Ovary (tissue), 9 donors: ENCODE measurements around the gene GPR68. TPM values are rescaled to one million over a fixed set of nuclear protein-coding genes. Genes with fewer than 3 reads are reported as not detected.

ENCODE experiments used
- DNase-seq, 5 donors: peaks; one replicate each; pipeline ENCODE4 v3.0.0-alpha.2; 2019 to 2020
- H3K27ac ChIP-seq, 2 donors: fragments of 200-600 bp; one replicate each; pipeline versions ENCODE4 v1.5.1 to v1.8.0; 2019 to 2022
- H3K27me3 ChIP-seq: fragments of 200-600 bp; one replicate; pipeline ENCODE4 v1.8.0; 2022
- H3K36me3 ChIP-seq: fragments of 200-600 bp; sonication (generic); one replicate; pipeline ENCODE4 v1.5.1; 2019
- H3K4me1 ChIP-seq: one replicate; pipeline ENCODE4 v1.8.1; 2013; ENCODE audit warnings: mild to moderate bottlenecking, moderate library complexity; ENCODE audit not compliant: insufficient read depth
- H3K4me3 ChIP-seq: fragments of 200-600 bp; sonication (generic); one replicate; pipeline ENCODE4 v1.5.1; 2017
- H3K9me3 ChIP-seq, 2 donors: fragments of 200-600 bp in 1 of 2; sonication (generic) in 1 of 2; one replicate each; pipeline versions ENCODE4 v1.5.1 to v1.8.1; 2013 to 2019; ENCODE audit warnings: mild to moderate bottlenecking in 1 of 2, moderate library complexity in 1 of 2
- EP300 ChIP-seq: sonication (generic); formaldehyde crosslinking; IDR thresholded peaks from one replicate; pipeline ENCODE4 v1.6.1; 2017; ENCODE audit warnings: antibody characterized with exemption
- POLR2A ChIP-seq: fragments of 450-650 bp; IDR thresholded peaks from one replicate; pipeline ENCODE4 v1.6.1; 2017; ENCODE audit warnings: antibody characterized with exemption, mild to moderate bottlenecking, moderate library complexity
- WGBS, 3 donors: extraction: QIAGEN DNeasy Blood & Tissue Kit in 1 of 3; methylation state at CpG; one replicate each; pipeline versions ENCODE4 v1.1.5 to v1.1.7; 2013 to 2017; 5-methylcytosine and 5-hydroxymethylcytosine counted together
- intact Hi-C, 4 donors: fragments of 100-400 bp; cut with DNase I; formaldehyde crosslinking; loops; one replicate each; pipeline versions ENCODE4 v1.11.0 to v1.15.1; 2022 to 2023
- polyA plus RNA-seq, 2 donors: library from polyadenylated mRNA; stranded (reverse); fragments of 200-250 nt in 1 of 2; fragments of 350-450 nt in 1 of 2; fragmentation: Illumina TruSeq in 1 of 2; extraction: RNeasy Lipid Tissue Mini Kit (QIAGEN cat#74804) in 1 of 2; gene quantifications; one replicate each; pipeline ENCODE4 v1.2.3, GENCODE V29; 2013 to 2014
- total RNA-seq, 7 donors: library from RNA; depleted of rRNA in 2 of 7; stranded (reverse); fragments of >200 nt in 2 of 7; fragmentation: NEBNext Ultra II Directional in 3 of 7; extraction: Animal tissue kit (Norgen Biotek cat#: 25700) in 3 of 7; gene quantifications; one replicate each; pipeline versions ENCODE4 v1.1.0 to v1.2.4, GENCODE V29; 2016 to 2023
- TF ChIP-seq, protein P1 (sequence below), 3 donors: fragments of 450-650 bp in 2 of 3; fragments of 200-600 bp in 1 of 3; IDR thresholded peaks; one replicate each; pipeline versions ENCODE4 v1.5.1 to v1.8.0; 2016 to 2022; ENCODE audit warnings: antibody characterized with exemption in 3 of 3, mild to moderate bottlenecking in 1 of 3
- donor health status: DM: no; HTN: no; CAD: no; lungs with moderate emphysema.
- donor health status: DM: no; HTN: no; CAD: no.
- donor health status: Bipolar disorder and iron deficiency.
- donor health status: DM: yes; HTN: yes; CAD: no.
- donor health status: DM: no; HTN: no; CAD: no.
- donor health status: DM: yes; HTN: yes; CAD: no.

GPR68 gene
- total and polyA plus RNA-seq, 9 donors, result 0.17 to 0.57 (median 0.36) TPM; not detected in 1

DNA sequence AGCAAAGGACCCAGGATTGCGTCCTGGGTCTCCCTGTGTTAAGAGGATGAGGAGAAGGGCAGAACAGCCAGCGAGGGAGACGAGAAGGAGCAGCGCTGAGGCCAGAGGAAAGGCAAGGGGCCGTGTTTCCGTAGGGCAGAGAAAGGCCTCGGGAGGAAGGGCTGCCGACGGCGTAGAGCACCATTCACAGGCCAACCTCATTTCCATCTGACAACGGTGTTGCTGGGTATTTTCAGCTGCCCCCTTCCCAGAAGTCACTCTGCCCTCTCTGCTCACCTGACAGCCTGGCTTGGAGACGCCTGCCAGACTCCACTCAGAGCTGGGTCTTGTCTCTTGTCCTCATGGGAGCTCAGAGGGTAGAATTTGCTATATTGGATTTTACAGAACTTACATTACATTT is 51.4 kb downstream of the GPR68 start:
- intact Hi-C loops, result loop anchor here in 1 of 4 donors (5.0 kb wide), 1 partner anchor 94 kb away; no protein-coding TSS in a partner anchor
- DNase-seq, result no peak
- no peaks in the 10 kb centered on the region for H3K4me1 ChIP-seq
- H3K4me3 ChIP-seq, result no peak overlapping the region
- TF ChIP-seq POLR2A (no peak), EP300 (no peak)
- TF ChIP-seq, protein P1, sequence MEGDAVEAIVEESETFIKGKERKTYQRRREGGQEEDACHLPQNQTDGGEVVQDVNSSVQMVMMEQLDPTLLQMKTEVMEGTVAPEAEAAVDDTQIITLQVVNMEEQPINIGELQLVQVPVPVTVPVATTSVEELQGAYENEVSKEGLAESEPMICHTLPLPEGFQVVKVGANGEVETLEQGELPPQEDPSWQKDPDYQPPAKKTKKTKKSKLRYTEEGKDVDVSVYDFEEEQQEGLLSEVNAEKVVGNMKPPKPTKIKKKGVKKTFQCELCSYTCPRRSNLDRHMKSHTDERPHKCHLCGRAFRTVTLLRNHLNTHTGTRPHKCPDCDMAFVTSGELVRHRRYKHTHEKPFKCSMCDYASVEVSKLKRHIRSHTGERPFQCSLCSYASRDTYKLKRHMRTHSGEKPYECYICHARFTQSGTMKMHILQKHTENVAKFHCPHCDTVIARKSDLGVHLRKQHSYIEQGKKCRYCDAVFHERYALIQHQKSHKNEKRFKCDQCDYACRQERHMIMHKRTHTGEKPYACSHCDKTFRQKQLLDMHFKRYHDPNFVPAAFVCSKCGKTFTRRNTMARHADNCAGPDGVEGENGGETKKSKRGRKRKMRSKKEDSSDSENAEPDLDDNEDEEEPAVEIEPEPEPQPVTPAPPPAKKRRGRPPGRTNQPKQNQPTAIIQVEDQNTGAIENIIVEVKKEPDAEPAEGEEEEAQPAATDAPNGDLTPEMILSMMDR (IDR thresholded peaks at IDR 0.05), result no peak
- H3K27me3 ChIP-seq, result no peaks in the 10 kb centered on the region
- 80 to 96% (median 87%) methylated on average over 12 of the region's 12 CpGs for WGBS, 3 donors
- no peak overlapping the region for H3K27ac ChIP-seq
- H3K36me3 ChIP-seq, result no peaks in the 10 kb centered on the region
- no peaks in the 10 kb centered on the region for H3K9me3 ChIP-seq

DNA sequence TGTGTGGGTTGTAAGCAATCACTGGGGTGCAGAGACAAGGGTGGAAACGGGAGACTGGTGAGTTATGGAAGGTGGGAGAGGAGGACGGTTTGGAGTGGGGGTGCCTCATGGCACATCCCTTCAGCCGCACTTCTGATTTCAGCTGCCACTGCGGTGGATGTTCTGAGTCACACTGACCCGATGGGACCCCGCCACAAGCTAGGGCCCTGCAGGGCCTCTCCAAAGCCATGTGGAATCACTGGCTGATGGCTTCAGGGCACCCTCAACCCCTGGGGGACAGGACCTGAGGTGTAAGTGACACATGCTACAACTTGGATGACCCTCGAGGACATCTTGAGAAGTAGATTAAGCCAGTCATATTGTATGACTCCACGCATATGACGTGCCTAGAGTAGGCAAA is 53.7 kb downstream of the GPR68 start:
- no peaks in the 10 kb centered on the region for H3K4me1 ChIP-seq
- TF ChIP-seq, protein P1 (IDR thresholded peaks at IDR 0.05), result no peak
- TF ChIP-seq EP300, result no peak
- TF ChIP-seq POLR2A, result no peak
- 93 to 95% (median 94%) methylated on average over 9 of the region's 9 CpGs for WGBS, 3 donors
- no peak overlapping the region for H3K27ac ChIP-seq
- no peak for DNase-seq
- no peaks in the 10 kb centered on the region for H3K36me3 ChIP-seq
- H3K4me3 ChIP-seq, result no peak overlapping the region
- no peaks in the 10 kb centered on the region for H3K9me3 ChIP-seq
- no peaks in the 10 kb centered on the region for H3K27me3 ChIP-seq
- intact Hi-C loops, result loop anchor here in 1 of 4 donors (5.0 kb wide), 1 partner anchor 96 kb away; no protein-coding TSS in a partner anchor

DNA sequence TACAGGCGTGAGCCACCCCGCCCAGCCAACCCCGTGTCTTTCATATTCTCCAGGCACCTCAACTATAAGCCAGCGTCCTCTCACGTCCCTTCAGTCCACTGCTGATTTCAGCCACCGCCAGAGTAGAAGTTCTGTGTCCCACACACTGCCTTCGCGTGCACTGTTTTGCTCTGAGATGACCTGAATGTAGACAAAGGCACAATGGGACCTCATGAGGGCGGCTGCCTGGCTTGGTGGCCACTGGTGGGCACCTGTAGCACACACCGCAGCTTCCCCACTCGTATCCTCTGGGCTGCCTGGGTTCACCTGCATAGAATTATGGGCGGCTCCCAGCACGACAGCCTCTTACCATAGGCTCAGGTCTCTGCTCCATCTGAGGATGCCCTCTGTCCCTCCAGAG is 57.2 kb downstream of the GPR68 start:
- DNase-seq, result no peak
- TF ChIP-seq POLR2A (no peak), EP300 (no peak)
- TF ChIP-seq, protein P1 (IDR thresholded peaks at IDR 0.05), result no peak
- WGBS, 3 donors, result 91 to 97% (median 96%) methylated on average over 13 of the region's 13 CpGs
- H3K36me3 ChIP-seq, result no peaks in the 10 kb centered on the region
- no peak overlapping the region for H3K27ac ChIP-seq
- H3K4me3 ChIP-seq, result no peak overlapping the region
- no peaks in the 10 kb centered on the region for H3K4me1 ChIP-seq
- H3K9me3 ChIP-seq, result no peaks in the 10 kb centered on the region
- intact Hi-C loops, result loop anchor here in 1 of 4 donors (10.0 kb wide), 1 partner anchor 98 kb away; no protein-coding TSS in a partner anchor
- no peaks in the 10 kb centered on the region for H3K27me3 ChIP-seq

DNA sequence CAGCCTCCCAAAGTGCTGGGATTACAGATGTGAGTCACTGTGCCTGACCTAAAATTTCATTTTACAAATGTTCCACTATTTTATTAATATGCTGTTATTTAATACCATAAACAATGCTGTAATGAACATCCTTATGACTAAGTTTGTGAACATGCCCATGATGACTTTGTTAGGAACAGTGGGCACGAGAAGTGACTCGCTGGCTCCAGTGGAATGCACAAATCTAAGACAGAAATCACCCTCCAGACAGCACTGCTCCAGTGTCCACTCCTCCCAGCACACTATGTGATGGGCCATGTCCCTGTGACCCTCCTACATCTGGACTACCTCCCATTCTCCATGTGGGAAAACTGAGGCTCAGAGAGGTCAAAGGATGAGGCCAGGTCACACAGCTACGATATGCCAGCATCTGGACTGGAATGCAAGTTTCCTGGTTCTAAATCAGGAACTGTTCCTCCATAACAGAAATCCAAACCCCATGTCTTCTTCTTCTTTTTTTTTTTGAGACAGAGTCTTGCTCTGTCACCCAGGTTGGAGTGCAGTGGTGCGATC is 57.9 kb downstream of the GPR68 start:
- H3K4me3 ChIP-seq, result no peak overlapping the region
- no peaks in the 10 kb centered on the region for H3K36me3 ChIP-seq
- 90 to 94% (median 94%) methylated on average over 4 of the region's 4 CpGs for WGBS, 3 donors
- H3K9me3 ChIP-seq, result no peaks in the 10 kb centered on the region
- no peak for TF ChIP-seq EP300
- no peak for TF ChIP-seq POLR2A
- no peaks in the 10 kb centered on the region for H3K27me3 ChIP-seq
- no peak for DNase-seq
- intact Hi-C loops, result loop anchor here in 1 of 4 donors (10.0 kb wide), 1 partner anchor 98 kb away; no protein-coding TSS in a partner anchor
- no peak overlapping the region for H3K27ac ChIP-seq
- no peaks in the 10 kb centered on the region for H3K4me1 ChIP-seq

DNA sequence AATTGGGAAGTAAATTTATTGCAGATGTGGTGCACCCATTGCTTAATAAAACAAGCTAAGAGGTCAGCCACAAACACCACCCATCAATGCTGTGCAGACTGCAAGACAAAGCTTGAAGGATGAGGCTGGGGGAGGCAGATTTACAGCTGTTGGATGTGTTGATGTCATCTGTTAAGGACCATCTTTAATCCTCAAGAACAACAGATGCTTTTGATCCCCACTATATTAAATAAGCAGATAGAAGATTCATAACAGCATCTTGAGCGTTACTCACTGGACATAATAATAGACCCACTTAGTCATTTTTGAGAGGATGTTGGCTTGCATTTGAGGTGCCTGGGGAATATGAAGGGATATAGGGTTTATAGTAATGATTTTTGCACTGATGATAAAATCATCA is 58.8 kb downstream of the GPR68 start:
- DNase-seq, result no peak
- Histone ChIP-seq H3K9me3 (no peaks in the 10 kb centered on the region), H3K27me3 (no peaks in the 10 kb centered on the region), H3K27ac (no peak overlapping the region), H3K4me1 (no peaks in the 10 kb centered on the region), H3K36me3 (no peaks in the 10 kb centered on the region), H3K4me3 (no peak overlapping the region)
- intact Hi-C loops, result loop anchor here in 1 of 4 donors (10.0 kb wide), 1 partner anchor 99 kb away; no protein-coding TSS in a partner anchor
- whole genome bisulfite sequencing, 3 donors, result 66 to 84% (median 81%) methylated on average over 1 of the region's 1 CpG
- TF ChIP-seq, protein P1 (IDR thresholded peaks at IDR 0.05), result no peak
- TF ChIP-seq POLR2A (no peak), EP300 (no peak)
